ENCODE data around the gene IFI35. TPM values are rescaled to one million over a fixed set of nuclear protein-coding genes. Genes with fewer than 3 reads are reported as not detected.
A peak's percentile ranks its signal among the peaks of the same experiment; 100 is the strongest.

Gene IFI35
- total RNA-seq, 2 donors from 2014 or later, result 16.2 to 19.5 TPM

DNA sequence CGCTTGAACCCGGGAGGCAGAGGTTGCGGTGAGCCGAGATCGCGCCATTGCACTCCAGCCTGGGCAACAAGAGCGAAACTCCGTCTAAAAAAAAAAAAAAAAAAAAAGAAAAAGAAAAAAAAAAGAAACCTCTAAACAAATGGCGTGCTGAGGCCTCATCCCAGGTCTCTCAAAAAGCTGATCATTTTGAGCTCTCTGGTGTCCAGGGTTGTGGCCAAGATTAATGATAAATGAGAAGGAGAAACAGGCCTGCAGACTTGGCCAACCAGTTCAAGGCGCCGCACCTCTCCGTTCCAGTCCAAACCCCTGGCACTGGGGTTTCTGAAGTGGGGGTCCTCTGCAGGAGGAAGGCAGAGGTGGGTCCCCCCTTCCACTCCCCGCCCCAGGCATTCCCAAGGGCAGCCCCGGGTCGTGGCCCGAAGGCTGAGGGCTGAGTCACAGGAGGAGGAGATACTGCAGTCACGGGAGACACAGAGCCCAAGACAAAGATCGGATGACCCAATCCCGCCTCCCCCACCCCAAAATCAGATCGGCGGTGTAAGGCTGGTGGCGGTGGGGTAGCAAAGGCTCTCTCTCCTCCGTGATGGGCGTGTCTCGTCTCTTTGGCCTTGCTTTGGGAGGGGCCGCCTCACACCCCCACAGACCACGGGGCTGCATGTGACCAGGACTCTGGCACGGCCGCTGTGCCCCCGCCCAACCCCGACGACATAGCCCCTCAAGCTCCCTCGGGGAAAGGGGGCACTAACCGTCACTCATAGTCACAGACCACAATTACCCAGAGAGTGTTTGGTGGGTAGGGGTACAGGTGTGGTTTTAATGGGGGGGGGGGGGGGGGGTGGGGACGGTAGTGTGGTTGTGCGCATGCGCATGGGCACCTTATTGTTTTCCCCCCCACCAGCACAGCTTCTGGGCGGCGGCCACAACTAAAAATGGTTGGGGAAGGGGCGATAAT is 14.5 kb downstream of the IFI35 start:
- ATAC-seq, result peak; percentile 5
- WGBS, 2 donors, result 24 to 36% methylated on average over 22 to 35 of the region's 40 CpGs
- peak; percentile 48 to 64 (median 60) for DNase-seq
- no peaks in the 10 kb centered on the region for H3K9me3 ChIP-seq
- no peaks in the 10 kb centered on the region for H3K36me3 ChIP-seq (replicated peaks in 1 of 2; ENCODE audit: insufficient read depth in 1 of 2, low read depth in 2 of 2)
- TF ChIP-seq CTCF (IDR thresholded peaks at IDR 0.05) (no peak), POLR2A (IDR thresholded peaks at IDR 0.05) (peak in 2 of 3 donors; percentile 18 to 23)
- intact Hi-C loops (cut with DNase I), result loop anchor here (10.0 kb wide), 2 partner anchors 114 to 294 kb away; no protein-coding TSS in a partner anchor
- peaks cover 31% of the 10 kb centered on the region for H3K4me1 ChIP-seq
- peak overlapping the region; percentile 55 to 90 for H3K4me3 ChIP-seq
- H3K27ac ChIP-seq, result peak overlapping the region; percentile 63 to 83 (median 76)
- no peaks in the 10 kb centered on the region for H3K27me3 ChIP-seq

DNA sequence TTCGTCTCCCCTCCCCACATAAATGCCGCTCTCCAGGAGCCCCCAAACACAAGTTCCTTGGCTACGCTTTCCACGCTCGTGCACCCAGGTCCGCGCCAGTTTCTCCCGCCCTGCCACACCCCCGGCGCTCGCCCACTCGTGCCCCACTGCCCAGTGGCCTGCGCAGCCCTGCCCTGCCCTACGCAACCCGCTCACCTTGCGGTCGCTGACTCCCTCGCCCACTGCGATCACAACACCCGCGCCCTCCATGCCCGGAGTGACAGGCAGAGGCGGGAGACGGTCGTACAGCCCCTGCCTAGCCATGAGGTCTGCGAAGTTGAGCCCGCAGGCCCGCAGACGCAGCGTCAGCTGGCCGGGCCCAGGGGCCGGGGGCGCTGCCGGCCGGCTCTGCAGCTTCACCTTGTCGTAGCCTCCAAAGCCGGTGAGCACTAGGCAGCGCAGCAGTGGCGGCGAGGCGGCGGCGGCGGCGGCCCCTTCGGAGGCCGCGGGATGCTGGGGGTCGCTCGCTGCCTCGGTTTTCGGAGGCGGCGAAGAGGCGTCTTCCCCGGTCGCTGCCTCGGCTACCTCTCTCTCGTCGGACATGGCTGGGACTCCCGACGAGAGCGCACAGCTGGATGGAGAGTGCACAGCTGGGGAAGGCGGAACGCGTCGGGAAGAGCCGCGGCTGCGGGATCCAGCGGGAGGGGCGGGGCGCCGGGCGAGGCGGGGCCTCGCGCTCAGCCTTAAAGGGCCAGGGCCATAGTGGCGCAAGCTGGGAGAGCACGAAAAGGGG is 15.3 kb downstream of the IFI35 start, which contains the start of gene VAT1:
VAT1 (minus strand) TSS at position 645 of the 772 bp plus-strand sequence; CDS start at position 582, 63 bp downstream.
- H3K36me3 ChIP-seq (replicated peaks in 1 of 2; ENCODE audit: insufficient read depth in 1 of 2, low read depth in 2 of 2), result no peaks in the 10 kb centered on the region
- WGBS, 2 donors, result 0% methylated on average over 3 to 78 of the region's 80 CpGs
- DNase-seq, result peak; percentile 82 to 86 (median 83)
- no peaks in the 10 kb centered on the region for H3K9me3 ChIP-seq
- no peaks in the 10 kb centered on the region for H3K27me3 ChIP-seq
- peaks cover 31% of the 10 kb centered on the region for H3K4me1 ChIP-seq
- H3K27ac ChIP-seq, result peak within 1 kb of the TSS; percentile 63 to 83 (median 76)
- intact Hi-C loops (cut with DNase I), result loop anchor here (10.0 kb wide), 2 partner anchors 113 to 293 kb away; no protein-coding TSS in a partner anchor
- peak in 2 of 7 experiments; percentile 4 to 6 for TF ChIP-seq CTCF (IDR thresholded peaks at IDR 0.05)
- TF ChIP-seq POLR2A (IDR thresholded peaks at IDR 0.05), result peak; percentile 33 to 58 (median 55)
- peak; percentile 68 for ATAC-seq
- H3K4me3 ChIP-seq, result peak within 1 kb of the TSS; percentile 55 to 90

GRCh38 chr17:43024407-43025289 is 18.1 kb downstream of the IFI35 start, which contains the start of gene RND2:
RND2 (plus strand) TSS chr17:43025231; CDS start chr17:43025348, 117 bp downstream.
- peaks cover 28% of the 10 kb centered on the region for H3K4me1 ChIP-seq
- DNase-seq (peak; percentile 85 to 91 (median 90)), ATAC-seq (peak; percentile 75)
- no peaks in the 10 kb centered on the region for H3K9me3 ChIP-seq
- peak within 1 kb of the TSS; percentile 10 to 14 for H3K4me3 ChIP-seq
- TF ChIP-seq CTCF (IDR thresholded peaks at IDR 0.05) (peak; percentile 33 to 82 (median 70)), POLR2A (IDR thresholded peaks at IDR 0.05) (peak in 2 of 3 donors; percentile 52 to 70)
- peak within 1 kb of the TSS; percentile 33 to 75 (median 60) for H3K27ac ChIP-seq
- H3K36me3 ChIP-seq (replicated peaks in 1 of 2; ENCODE audit: insufficient read depth in 1 of 2, low read depth in 2 of 2), result no peaks in the 10 kb centered on the region
- 3 to 4% methylated on average over 31 to 41 of the region's 61 CpGs for WGBS, 2 donors
- intact Hi-C loops (cut with DNase I), result loop anchor here (10.0 kb wide), 2 partner anchors 110 to 290 kb away; no protein-coding TSS in a partner anchor
- H3K27me3 ChIP-seq, result no peaks in the 10 kb centered on the region

GRCh38 chr17:43025290-43025657 is 18.7 kb downstream of the IFI35 start:
- Histone ChIP-seq H3K9me3 (no peaks in the 10 kb centered on the region), H3K27ac (peak overlapping the region in 1 of 4 donors; percentile 33), H3K36me3 (replicated peaks in 1 of 2; ENCODE audit: insufficient read depth in 1 of 2, low read depth in 2 of 2) (no peaks in the 10 kb centered on the region), H3K4me3 (no peak overlapping the region), H3K4me1 (peaks cover 21% of the 10 kb centered on the region), H3K27me3 (no peaks in the 10 kb centered on the region)
- TF ChIP-seq CTCF (IDR thresholded peaks at IDR 0.05) (no peak), POLR2A (IDR thresholded peaks at IDR 0.05) (no peak)
- DNase-seq (no peak), ATAC-seq (no peak)
- intact Hi-C loops (cut with DNase I), result loop anchor here (10.0 kb wide), 2 partner anchors 110 to 290 kb away; no protein-coding TSS in a partner anchor
- WGBS, 2 donors, result 4 to 8% methylated on average over 17 to 24 of the region's 27 CpGs

Data from body of pancreas (tissue), 4 donors.